RPMI8226 (cell line): ENCODE results near the gene PIGR.

ENCODE experiments used
- DNase-seq: peaks from one replicate; pipeline ENCODE4 v3.0.0-alpha.2; 2015

Gene PIGR

GRCh38 chr1:206887701-206888100 lies 58.6 kb downstream of the PIGR start:
- DNase-seq = no peak

DNA sequence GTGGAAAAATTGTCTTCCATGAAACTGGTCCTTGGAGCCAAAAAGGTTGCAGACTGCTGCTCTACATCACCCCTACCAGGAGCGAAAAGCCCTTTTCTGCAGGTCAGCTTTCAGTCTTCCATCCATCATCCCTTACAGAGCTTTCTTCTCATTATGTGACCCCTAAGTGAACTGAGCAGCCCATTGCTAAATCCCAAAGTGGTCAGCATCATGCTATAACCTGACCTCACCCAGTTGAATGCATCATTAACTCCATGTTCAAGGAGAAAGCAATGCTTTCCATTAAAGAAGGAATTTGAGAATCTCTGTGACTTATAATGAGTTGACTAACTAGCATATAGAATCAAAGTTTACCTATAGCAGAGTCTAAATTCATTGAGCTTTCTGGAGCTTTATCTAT lies 59.4 kb downstream of the PIGR start:
- DNase-seq = no peak

GRCh38 chr1:206885341-206886060 lies 60.8 kb downstream of the PIGR start:
- no peak for DNase-seq

DNA sequence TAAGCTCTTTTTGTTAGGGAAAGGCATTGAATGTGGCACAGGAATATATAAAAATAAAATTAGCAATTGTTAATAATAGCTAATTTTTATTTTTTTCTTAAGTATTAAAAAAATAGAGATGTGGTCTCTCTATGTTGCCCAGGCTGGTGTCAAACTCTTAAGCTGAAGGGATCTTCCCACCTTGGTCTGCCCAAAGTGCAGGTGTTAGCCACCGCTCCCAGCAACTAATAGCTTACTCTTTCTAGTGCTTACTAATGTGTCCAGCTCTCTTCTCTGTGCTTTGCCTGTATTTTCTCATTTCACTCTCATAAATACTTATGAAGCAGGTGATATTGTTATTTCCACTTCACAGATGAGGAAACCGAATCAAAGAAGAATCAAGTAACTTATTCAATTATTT lies 62.4 kb downstream of the PIGR start:
- DNase-seq = no peak

DNA sequence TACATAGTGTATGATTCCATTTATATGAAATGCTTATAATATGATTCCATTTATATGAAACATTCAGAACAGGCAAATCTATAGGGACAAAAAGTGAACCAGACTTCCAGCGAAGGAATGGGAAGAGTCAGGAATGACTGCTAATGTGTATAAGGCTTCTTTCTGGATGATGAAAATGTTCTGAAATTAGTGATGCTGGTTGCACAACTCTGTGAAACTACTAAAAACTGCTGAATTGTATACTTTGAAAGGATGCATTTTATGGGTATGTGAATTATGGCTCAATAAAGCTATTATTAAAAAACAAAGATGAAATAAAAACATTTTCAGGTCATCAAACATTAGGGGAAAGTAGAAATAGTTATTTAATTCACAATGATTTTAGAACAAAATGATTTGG lies 63.1 kb downstream of the PIGR start:
- DNase-seq = no peak

GRCh38 chr1:206882555-206882954 lies 63.7 kb downstream of the PIGR start:
- no peak for DNase-seq

- no peak for DNase-seq
Observed at GRCh38 chr1:206880314-206880713, 66.0 kb downstream of the PIGR start.
